Limb (tissue), 2 donors: ENCODE results near the gene ATRNL1.

ENCODE experiments used
- DNase-seq, 2 donors: peaks; one replicate each; pipeline ENCODE4 v3.0.0-alpha.2; 2016; ENCODE audit errors: extremely low spot score in 2 of 2

Gene ATRNL1

GRCh38 chr10:115606741-115607140 lies 513.6 kb downstream of the ATRNL1 start:
- DNase-seq, result no peak

GRCh38 chr10:115624448-115624847 lies 531.3 kb downstream of the ATRNL1 start:
- no peak for DNase-seq

GRCh38 chr10:115628616-115629015 lies 535.5 kb downstream of the ATRNL1 start:
- no peak for DNase-seq

- no peak for DNase-seq
Observed at GRCh38 chr10:115638246-115638645, 545.1 kb downstream of the ATRNL1 start.

GRCh38 chr10:115649217-115649616 lies 556.1 kb downstream of the ATRNL1 start:
- DNase-seq, result no peak

- no peak for DNase-seq
Observed at GRCh38 chr10:115653473-115653872, 560.3 kb downstream of the ATRNL1 start.

GRCh38 chr10:115654961-115655360 lies 561.8 kb downstream of the ATRNL1 start:
- DNase-seq, result no peak

- no peak for DNase-seq
Observed at GRCh38 chr10:115657161-115657860, 564.1 kb downstream of the ATRNL1 start.

- DNase-seq, result no peak
Observed at GRCh38 chr10:115659616-115660015, 566.5 kb downstream of the ATRNL1 start.

- DNase-seq, result no peak
Observed at GRCh38 chr10:115660391-115660790, 567.2 kb downstream of the ATRNL1 start.

- DNase-seq, result no peak
Observed at GRCh38 chr10:115662422-115662821, 569.3 kb downstream of the ATRNL1 start.

- DNase-seq, result no peak
Observed at GRCh38 chr10:115665549-115665948, 572.4 kb downstream of the ATRNL1 start.

GRCh38 chr10:115674496-115674895 lies 581.3 kb downstream of the ATRNL1 start:
- no peak for DNase-seq

GRCh38 chr10:115696747-115697146 lies 603.6 kb downstream of the ATRNL1 start:
- no peak for DNase-seq

- no peak for DNase-seq
Observed at GRCh38 chr10:115706026-115706425, 612.9 kb downstream of the ATRNL1 start.

GRCh38 chr10:115706488-115707076 lies 613.4 kb downstream of the ATRNL1 start:
- peak in 1 of 2 donors; percentile 30 for DNase-seq

- no peak for DNase-seq
Observed at GRCh38 chr10:115710136-115710535, 617.0 kb downstream of the ATRNL1 start.

- DNase-seq, result no peak
Observed at GRCh38 chr10:115711306-115711705, 618.1 kb downstream of the ATRNL1 start.

GRCh38 chr10:115720121-115720520 lies 627.0 kb downstream of the ATRNL1 start:
- no peak for DNase-seq

GRCh38 chr10:115727129-115727528 lies 634.0 kb downstream of the ATRNL1 start:
- no peak for DNase-seq

GRCh38 chr10:115744089-115744488 lies 650.9 kb downstream of the ATRNL1 start:
- DNase-seq, result no peak

GRCh38 chr10:115745943-115746342 lies 652.8 kb downstream of the ATRNL1 start:
- DNase-seq, result no peak

- DNase-seq, result no peak
Observed at GRCh38 chr10:115747811-115748210, 654.6 kb downstream of the ATRNL1 start.
